A549 (cell line): ENCODE results near the gene TMEM259. TPM values are rescaled to one million over a fixed set of nuclear protein-coding genes. Genes with fewer than 3 reads are reported as not detected.

Experiments
- ATAC-seq, 2 experiments: fragments of 200-7000 bp in 1 of 2; fragments of >200 bp in 1 of 2; cut with Nextera tagmentation in 1 of 2; cut with Tn5 transposase in 1 of 2; 3 replicates each; pipeline versions ENCODE4 v1.8.0 to v1.9.1; 2018 to 2020; ENCODE audit warnings: mild to moderate bottlenecking in 1 of 2, moderate library complexity in 1 of 2
- CTCF ChIA-PET: fragments of 300-600 bp; sonication (Branson Sonifier 250); formaldehyde crosslinking; extraction: SDS; loops from one replicate; lab custom pipeline; 2021; ENCODE audit warnings: antibody characterized with exemption, inconsistent platforms; lab: Yijun Ruan, JAX
- POLR2A ChIA-PET: fragments of 350-600 bp; formaldehyde crosslinking; extraction: SDS; loops from one replicate; lab custom pipeline; 2021; ENCODE audit warnings: antibody characterized with exemption, inconsistent platforms; lab: Yijun Ruan, JAX
- DNase-seq, 2 experiments: peaks; one replicate each; pipeline versions ENCODE4 v3.0.0 to v3.0.0-alpha.2; 2011 to 2016; ENCODE audit warnings: low read depth in 1 of 2, low spot score in 1 of 2
- FAIRE-seq: peaks from 2 replicates; lab custom pipeline; 2011; peaks lifted over from hg19 to GRCh38; lab: Jason Lieb, UNC
- H3K27ac ChIP-seq, 2 experiments: fragments of >200 bp; sonication (Bioruptor Twin); formaldehyde crosslinking; 3 replicates each; pipeline ENCODE4 v1.5.1; 2016 to 2017
- H3K4me1 ChIP-seq: fragments of >200 bp; sonication (Bioruptor Twin); formaldehyde crosslinking; 3 replicates; pipeline ENCODE4 v1.6.1; 2016
- H3K4me2 ChIP-seq: fragments of >200 bp; sonication (Bioruptor Twin); formaldehyde crosslinking; 3 replicates; pipeline ENCODE4 v1.6.1; 2016
- H3K4me3 ChIP-seq: fragments of >200 bp; sonication (Bioruptor Twin); formaldehyde crosslinking; 3 replicates; pipeline ENCODE4 v1.5.1; 2016
- H3K9me3 ChIP-seq: fragments of >200 bp; sonication (Bioruptor Twin); formaldehyde crosslinking; 3 replicates; pipeline ENCODE4 v1.6.1; 2016
- ATOH8 ChIP-seq: fragments of 250-450 bp; sonication (Bioruptor Pico); IDR thresholded peaks from 2 replicates; pipeline ENCODE4 v1.5.0; 2020; ENCODE audit warnings: low read depth, mild to moderate bottlenecking, moderate library complexity
- BHLHE40 ChIP-seq: IDR thresholded peaks from 2 replicates; pipeline ENCODE4 v1.6.1; 2012; ENCODE audit warnings: low read depth, low read length, inconsistent platforms
- CBX8 ChIP-seq: fragments of 200-600 bp; sonication (generic); IDR thresholded peaks from 2 replicates; pipeline ENCODE4 v1.6.1; 2016
- CHD2 ChIP-seq: fragments of 150-350 bp; IDR thresholded peaks from 2 replicates; pipeline ENCODE4 v1.6.1; 2014; ENCODE audit warnings: low read length; ENCODE audit not compliant: partially characterized antibody
- E2F6 ChIP-seq: IDR thresholded peaks from 2 replicates; pipeline ENCODE4 v1.6.1; 2012; ENCODE audit warnings: low read depth, borderline replicate concordance
- EHF ChIP-seq: fragments of 250-450 bp; sonication (Bioruptor Pico); IDR thresholded peaks from 2 replicates; pipeline ENCODE4 v1.5.0; 2020; ENCODE audit warnings: mild to moderate bottlenecking
- ELK1 ChIP-seq: fragments of 150-350 bp; IDR thresholded peaks from 2 replicates; pipeline ENCODE4 v1.6.1; 2014; ENCODE audit warnings: low read depth, mild to moderate bottlenecking, low read length
- FOSB ChIP-seq: fragments of 250-450 bp; sonication (Bioruptor Pico); IDR thresholded peaks from 2 replicates; pipeline ENCODE4 v1.5.0; 2020; ENCODE audit warnings: mild to moderate bottlenecking, moderate library complexity
- FOXS1 ChIP-seq: fragments of 250-450 bp; sonication (Bioruptor Pico); IDR thresholded peaks from 2 replicates; pipeline ENCODE4 v1.5.0; 2020; ENCODE audit warnings: mild to moderate bottlenecking, moderate library complexity
- HES2 ChIP-seq: fragments of >200 bp; sonication (Bioruptor Twin); formaldehyde crosslinking; IDR thresholded peaks from 2 replicates; pipeline ENCODE4 v1.6.1; 2016
- HMGXB4 ChIP-seq: fragments of 250-450 bp; sonication (Bioruptor Pico); IDR thresholded peaks from 2 replicates; pipeline ENCODE4 v1.5.0; 2021; ENCODE audit warnings: mild to moderate bottlenecking, moderate library complexity, borderline replicate concordance
- HOXA7 ChIP-seq: fragments of 250-450 bp; sonication (Bioruptor Pico); IDR thresholded peaks from 2 replicates; pipeline ENCODE4 v1.5.0; 2020; ENCODE audit warnings: mild to moderate bottlenecking, moderate library complexity
- HOXB5 ChIP-seq: fragments of 250-450 bp; sonication (Bioruptor Pico); IDR thresholded peaks from 2 replicates; pipeline ENCODE4 v1.5.0; 2020; ENCODE audit warnings: mild to moderate bottlenecking, moderate library complexity
- JUN ChIP-seq, 2 experiments: fragments of >200 bp; sonication (Bioruptor Twin); formaldehyde crosslinking; IDR thresholded peaks; 2 replicates in 1 of 2; 3 replicates in 1 of 2; pipeline ENCODE4 v1.6.1; 2016 to 2017
- JUNB ChIP-seq: fragments of >200 bp; sonication (Bioruptor Twin); formaldehyde crosslinking; IDR thresholded peaks from 2 replicates; pipeline ENCODE4 v1.6.1; 2016
- KDM1A ChIP-seq: fragments of 200-600 bp; sonication (generic); IDR thresholded peaks from 2 replicates; pipeline ENCODE4 v1.6.1; 2016; ENCODE audit warnings: low read depth, mild to moderate bottlenecking
- MAZ ChIP-seq: fragments of 150-350 bp; IDR thresholded peaks from 2 replicates; pipeline ENCODE4 v1.6.1; 2014; ENCODE audit warnings: antibody characterized with exemption, low read depth, low read length, borderline replicate concordance
- NFE2L2 ChIP-seq: fragments of 150-350 bp; conservative IDR thresholded peaks from 2 replicates; pipeline ENCODE4 v1.6.1; 2014; ENCODE audit warnings: low read length
- NR3C1 ChIP-seq: fragments of >200 bp; sonication (Bioruptor Twin); formaldehyde crosslinking; IDR thresholded peaks from 3 replicates; pipeline ENCODE4 v1.6.1; 2017
- PHF8 ChIP-seq: fragments of 200-600 bp; sonication (generic); IDR thresholded peaks from 2 replicates; pipeline ENCODE4 v1.6.1; 2016; ENCODE audit warnings: low read depth, mild to moderate bottlenecking, antibody characterized with exemption, moderate library complexity, borderline replicate concordance
- POLR2AphosphoS2 ChIP-seq: conservative IDR thresholded peaks from 2 replicates; pipeline ENCODE4 v1.6.1; 2012; ENCODE audit warnings: low read length, improper control_type of control experiment, inconsistent platforms
- RCOR1 ChIP-seq: fragments of 150-350 bp; IDR thresholded peaks from 2 replicates; pipeline ENCODE4 v1.6.1; 2014; ENCODE audit warnings: antibody characterized with exemption, low read length, low read depth
- REST ChIP-seq: fragments of 200-600 bp; sonication (generic); IDR thresholded peaks from 2 replicates; pipeline ENCODE4 v1.6.1; 2016; ENCODE audit warnings: antibody characterized with exemption, mild to moderate bottlenecking, moderate library complexity
- SMC3 ChIP-seq: fragments of >200 bp; sonication (Bioruptor Twin); formaldehyde crosslinking; IDR thresholded peaks from 3 replicates; pipeline ENCODE4 v1.6.1; 2018; ENCODE audit warnings: inconsistent platforms
- TFCP2L1 ChIP-seq: fragments of 250-450 bp; sonication (Bioruptor Pico); IDR thresholded peaks from 2 replicates; pipeline ENCODE4 v1.5.0; 2021; ENCODE audit warnings: mild to moderate bottlenecking
- TP53 ChIP-seq: fragments of 250-450 bp; sonication (Bioruptor Pico); IDR thresholded peaks from 2 replicates; pipeline ENCODE4 v1.5.0; 2021; ENCODE audit warnings: mild to moderate bottlenecking, moderate library complexity
- ZNF302 ChIP-seq: fragments of 250-450 bp; sonication (Bioruptor Pico); IDR thresholded peaks from 2 replicates; pipeline ENCODE4 v1.9.0; 2021; ENCODE audit warnings: inconsistent platforms, mild to moderate bottlenecking, moderate library complexity
- ZSCAN20 ChIP-seq: fragments of 250-450 bp; sonication (Bioruptor Pico); IDR thresholded peaks from 2 replicates; pipeline ENCODE4 v1.8.0; 2022; ENCODE audit warnings: mild to moderate bottlenecking, moderate library complexity
- WGBS: methylation state at CpG from one replicate; pipeline ENCODE4 v1.1.6; 2017; ENCODE audit errors: missing lambda C conversion rate; 5-methylcytosine and 5-hydroxymethylcytosine counted together
- polyA plus RNA-seq, 4 experiments: library from polyadenylated mRNA; depleted of rRNA in 3 of 4; stranded (reverse); fragments of >200 nt; fragmentation: RNase III in 1 of 4; extraction: RNeasy Plus Mini Kit Qiagen cat#74134 plus additional on column Dnase treatment in 1 of 4; gene quantifications; 2 replicates in 3 of 4; 3 replicates in 1 of 4; pipeline ENCODE4 v1.2.3, GENCODE V29; 2011 to 2017

The TMEM259 gene
- polyA plus RNA-seq, 2 of the 4 experiments (the other 2 are of a cell fraction), result 45.6 to 78.3 TPM

GRCh38 chr19:964116-964520 is 56.8 kb downstream of the TMEM259 start:
- H3K4me2 ChIP-seq, result no peak overlapping the region
- ChIA-PET CTCF (interaction anchor here (0.8 to 2.1 kb wide), 2 partner anchors 18 to 20 kb away, joined by 3 to 5 read pairs; partner anchors contain the start of gene WDR18), POLR2A (no interaction called here)
- no peak overlapping the region for H3K4me3 ChIP-seq
- ATAC-seq, result no peak
- no peak overlapping the region for H3K27ac ChIP-seq
- 95% methylated on average over 7 of the region's 16 CpGs for WGBS
- H3K4me1 ChIP-seq, result peaks cover 22% of the 10 kb centered on the region
- TF ChIP-seq BHLHE40, result no peak
- TF ChIP-seq KDM1A, result no peak
- no peak for TF ChIP-seq HMGXB4 (CRISPR knock-in tag)
- no peak for TF ChIP-seq SMC3
- no peak for TF ChIP-seq HOXA7 (CRISPR knock-in tag)
- TF ChIP-seq POLR2AphosphoS2, result no peak
- no peak for TF ChIP-seq ZSCAN20 (CRISPR knock-in tag)
- TF ChIP-seq CHD2, result no peak
- no peak for TF ChIP-seq E2F6
- TF ChIP-seq FOSB (CRISPR knock-in tag), result no peak
- no peak for TF ChIP-seq MAZ
- TF ChIP-seq HES2, result no peak
- TF ChIP-seq PHF8, result no peak
- TF ChIP-seq REST, result no peak
- no peak for TF ChIP-seq ELK1
- TF ChIP-seq CBX8, result no peak
- no peak for TF ChIP-seq NR3C1
- TF ChIP-seq RCOR1, result no peak
- TF ChIP-seq TP53 (CRISPR knock-in tag), result no peak
- DNase-seq, result no peak
- H3K9me3 ChIP-seq, result no peaks in the 10 kb centered on the region
- no peak for FAIRE-seq

- POLR2A ChIA-PET, result no interaction called here
- FAIRE-seq (no peak), ATAC-seq (no peak)
- TF ChIP-seq HOXB5 (CRISPR knock-in tag) (no peak), POLR2AphosphoS2 (no peak), ATOH8 (CRISPR knock-in tag) (no peak), JUNB (no peak), KDM1A (no peak), FOXS1 (CRISPR knock-in tag) (no peak), E2F6 (no peak), CHD2 (no peak), ZNF302 (CRISPR knock-in tag) (no peak), BHLHE40 (no peak), TP53 (CRISPR knock-in tag) (no peak), EHF (CRISPR knock-in tag) (no peak), SMC3 (no peak), NFE2L2 (no peak), TFCP2L1 (CRISPR knock-in tag) (no peak), JUN (IDR thresholded peaks at IDR 0.05) (no peak), ZSCAN20 (CRISPR knock-in tag) (no peak)
- TF ChIP-seq, all 56 proteins: peak for 0
- CTCF ChIA-PET, result interaction anchor here (2.1 kb wide), 1 partner anchor 20 kb away, joined by 5 read pairs; the partner anchor contains the start of gene WDR18
- WGBS, result 86% methylated on average over 8 of the region's 11 CpGs
- no peak for DNase-seq
- Histone ChIP-seq H3K4me3 (no peak overlapping the region), H3K27ac (no peak overlapping the region), H3K9me3 (no peaks in the 10 kb centered on the region), H3K4me1 (peaks cover 28% of the 10 kb centered on the region), H3K4me2 (no peak overlapping the region)
Measured at GRCh38 chr19:963486-963951, 57.4 kb downstream of the TMEM259 start.
